Ramos (cell line): ENCODE results near the gene CFAP107.
"Not testable (repeated sequence)": the region's sequence is repeated elsewhere in the genome, so short reads cannot be mapped to it uniquely, and the experiment has no call there.

Source experiments
- in situ Hi-C: fragments of 300-500 bp; cut with MboI; formaldehyde crosslinking; loops from one replicate; pipeline ENCODE4 v1.14.3; 2022; ENCODE audit warnings: low sequenced_read_pairs; ENCODE audit not compliant: unreplicated experiment

The CFAP107 gene

GRCh38 chr1:12745992-12746323, at the start of gene CFAP107:
Gene CFAP107 (plus strand): TSS chr1:12746200. CDS start chr1:12746431, 231 bp downstream.
- in situ Hi-C loops, result no loop called here

- in situ Hi-C loops, result no loop called here
Observed at GRCh38 chr1:12696658-12697057, 49.3 kb upstream of the CFAP107 start.

- in situ Hi-C loops, result no loop called here
Observed at GRCh38 chr1:12697397-12697796, 48.6 kb upstream of the CFAP107 start.

GRCh38 chr1:12703821-12704451, 42.1 kb upstream of the CFAP107 start:
- in situ Hi-C loops, result no loop called here

- in situ Hi-C loops, result no loop called here
Observed at GRCh38 chr1:12706061-12706460, 39.9 kb upstream of the CFAP107 start.

- in situ Hi-C loops, result no loop called here
Observed at GRCh38 chr1:12708396-12709090, 37.5 kb upstream of the CFAP107 start.

- in situ Hi-C loops, result no loop called here
Observed at GRCh38 chr1:12709091-12709491, 36.9 kb upstream of the CFAP107 start.

GRCh38 chr1:12709696-12710095, 36.3 kb upstream of the CFAP107 start:
- in situ Hi-C loops, result no loop called here

GRCh38 chr1:12711536-12711935, 34.5 kb upstream of the CFAP107 start:
- in situ Hi-C loops, result no loop called here

- in situ Hi-C loops, result no loop called here
Observed at GRCh38 chr1:12712076-12712475, 33.9 kb upstream of the CFAP107 start.

- in situ Hi-C loops, result no loop called here
Observed at GRCh38 chr1:12712929-12713328, 33.1 kb upstream of the CFAP107 start.

GRCh38 chr1:12713651-12714050, 32.3 kb upstream of the CFAP107 start:
- in situ Hi-C loops, result not testable (repeated sequence)

- in situ Hi-C loops, result no loop called here
Observed at GRCh38 chr1:12714710-12715475, 31.1 kb upstream of the CFAP107 start.

GRCh38 chr1:12715896-12716437, 30.0 kb upstream of the CFAP107 start, which contains the start of gene AADACL3:
Gene AADACL3 (plus strand): TSS chr1:12716110. CDS start chr1:12716177, 67 bp downstream.
- in situ Hi-C loops, result no loop called here

- in situ Hi-C loops, result no loop called here
Observed at GRCh38 chr1:12717301-12717838, 28.6 kb upstream of the CFAP107 start.

- in situ Hi-C loops, result no loop called here
Observed at GRCh38 chr1:12722626-12723025, 23.4 kb upstream of the CFAP107 start.

- in situ Hi-C loops, result no loop called here
Observed at GRCh38 chr1:12728391-12728790, 17.6 kb upstream of the CFAP107 start.

- in situ Hi-C loops, result no loop called here
Observed at GRCh38 chr1:12730156-12730555, 15.8 kb upstream of the CFAP107 start.

- in situ Hi-C loops, result not testable (repeated sequence)
Observed at GRCh38 chr1:12731084-12731483, 14.9 kb upstream of the CFAP107 start.

- in situ Hi-C loops, result no loop called here
Observed at GRCh38 chr1:12734651-12735050, 11.3 kb upstream of the CFAP107 start.

GRCh38 chr1:12738934-12739333, 7.1 kb upstream of the CFAP107 start:
- in situ Hi-C loops, result no loop called here
